Activated CD4-positive, alpha-beta memory T cell treated with anti-CD3 and anti-CD28 coated beads for 36 hours (primary cell): ENCODE data around the gene ELMO1. TPM values are rescaled to one million over a fixed set of nuclear protein-coding genes. Genes with fewer than 3 reads are reported as not detected.

Experiments
- CTCF ChIA-PET: fragments of 350-600 bp; sonication (Branson Sonifier 250); formaldehyde crosslinking; loops from one replicate; lab custom pipeline; 2021; ENCODE audit warnings: antibody characterized with exemption, inconsistent platforms; lab: Charles Lee
- POLR2A ChIA-PET: fragments of 350-600 bp; sonication (Branson Sonifier 250); formaldehyde crosslinking; loops from one replicate; lab custom pipeline; 2021; ENCODE audit warnings: antibody characterized with exemption; lab: Charles Lee
- DNase-seq: peaks from one replicate; pipeline ENCODE4 v3.0.0-alpha.2; 2020
- H3K27ac Mint-ChIP-seq: one replicate; pipeline ENCODE4 v1.8.0; 2021; ENCODE audit warnings: mixed read lengths
- H3K27me3 Mint-ChIP-seq: one replicate; pipeline ENCODE4 v1.8.0; 2021; ENCODE audit warnings: mixed read lengths
- H3K36me3 Mint-ChIP-seq: one replicate; pipeline ENCODE4 v1.8.0; 2021; ENCODE audit warnings: mixed read lengths
- H3K4me1 Mint-ChIP-seq: one replicate; pipeline ENCODE4 v1.8.0; 2021; ENCODE audit warnings: low read depth, mixed read lengths
- H3K4me3 Mint-ChIP-seq: one replicate; pipeline ENCODE4 v1.8.0; 2021; ENCODE audit warnings: mild to moderate bottlenecking, mixed read lengths
- H3K9me3 Mint-ChIP-seq: one replicate; pipeline ENCODE4 v1.8.0; 2021; ENCODE audit warnings: mixed read lengths
- intact Hi-C: fragments of 100-400 bp; cut with micrococcal nuclease; formaldehyde crosslinking; loops from one replicate; pipeline ENCODE4 v1.15.1; 2023
- total RNA-seq, 2 experiments: library from RNA; stranded (reverse); gene quantifications; one replicate each; pipeline ENCODE4 v1.2.3, GENCODE V29; 2021

ELMO1 gene
- total RNA-seq, 2 experiments from 2014 or later: 88.7 to 93.3 TPM

DNA sequence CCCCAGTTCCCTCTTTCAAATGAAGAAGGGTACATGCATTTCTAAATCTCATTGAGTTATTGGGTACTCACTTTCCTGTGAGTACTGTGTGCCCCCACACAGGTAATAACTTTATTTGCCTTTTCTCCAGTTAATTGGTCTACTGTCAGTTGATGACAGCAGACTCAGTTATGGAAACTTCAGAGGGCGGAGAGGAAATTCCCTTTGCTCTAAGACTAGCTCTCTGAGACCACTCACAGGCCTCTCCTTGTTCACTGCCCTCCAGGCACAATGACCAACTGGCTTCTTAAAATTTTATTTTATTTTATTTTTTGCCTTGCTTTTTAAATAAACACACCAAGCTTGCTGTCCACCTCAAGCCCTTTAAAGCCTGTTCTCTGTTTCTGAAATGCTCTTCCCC, 488.6 kb downstream of the ELMO1 start:
- no peak overlapping the region for H3K4me3 Mint-ChIP-seq
- DNase-seq: no peak
- POLR2A ChIA-PET: no interaction called here

DNA sequence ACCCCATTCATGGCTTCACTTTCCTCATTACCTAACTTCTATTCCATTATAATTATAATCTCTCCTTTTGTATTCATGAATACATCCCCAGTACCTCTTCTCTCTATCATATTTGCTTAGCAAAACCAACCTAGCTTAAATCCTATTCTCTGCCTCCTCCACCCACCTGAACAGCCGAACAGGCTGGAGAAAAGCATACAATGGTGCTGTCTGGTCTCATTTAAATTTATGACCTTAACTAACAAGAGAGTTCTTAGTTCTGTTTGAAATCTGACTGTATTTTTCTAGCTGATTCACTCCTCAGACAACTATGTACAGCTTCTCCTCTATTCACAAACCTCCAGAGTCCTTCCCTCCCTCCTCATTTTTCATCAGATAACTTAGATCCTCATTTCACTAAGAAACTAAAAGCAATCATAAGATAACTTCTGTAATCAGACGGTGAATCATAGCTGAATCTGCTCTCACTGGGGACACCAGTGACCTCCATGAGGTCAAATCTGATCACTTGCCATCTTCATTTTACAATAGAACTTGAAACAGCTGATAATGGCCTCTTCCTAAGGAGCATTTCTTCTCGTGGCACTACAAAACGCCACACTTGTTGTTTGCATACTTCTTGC, 490.4 kb downstream of the ELMO1 start:
- H3K4me3 Mint-ChIP-seq: no peak overlapping the region
- ChIA-PET POLR2A (interaction anchor here (0.6 kb wide), 1 partner anchor 148 kb away, joined by 4 read pairs; no protein-coding TSS in a partner anchor), CTCF (interaction anchor here (1.6 kb wide), 1 partner anchor 9 kb away, joined by 7 read pairs; no protein-coding TSS in a partner anchor)
- peaks cover 20% of the 10 kb centered on the region for H3K36me3 Mint-ChIP-seq
- peaks cover 29% of the 10 kb centered on the region for H3K4me1 Mint-ChIP-seq
- peaks cover 2% of the 10 kb centered on the region for H3K9me3 Mint-ChIP-seq
- no peaks in the 10 kb centered on the region for H3K27me3 Mint-ChIP-seq
- H3K27ac Mint-ChIP-seq: no peak overlapping the region
- DNase-seq: no peak
- intact Hi-C loops: no loop called here

More for the DNA sequence above, 488.6 kb downstream of the ELMO1 start:
- CTCF ChIA-PET: interaction anchor here (1.3 to 2.1 kb wide), 3 partner anchors 25 to 289 kb away, joined by 3 to 9 read pairs (median 5); no protein-coding TSS in a partner anchor
- no peak overlapping the region for H3K27ac Mint-ChIP-seq
- peaks cover 13% of the 10 kb centered on the region for H3K36me3 Mint-ChIP-seq
- peaks cover 2% of the 10 kb centered on the region for H3K9me3 Mint-ChIP-seq
- H3K4me1 Mint-ChIP-seq: peaks cover 46% of the 10 kb centered on the region
- intact Hi-C loops: loop anchor here (5.0 to 10.0 kb wide), 2 partner anchors 283 to 485 kb away; no protein-coding TSS in a partner anchor
- no peaks in the 10 kb centered on the region for H3K27me3 Mint-ChIP-seq

DNA sequence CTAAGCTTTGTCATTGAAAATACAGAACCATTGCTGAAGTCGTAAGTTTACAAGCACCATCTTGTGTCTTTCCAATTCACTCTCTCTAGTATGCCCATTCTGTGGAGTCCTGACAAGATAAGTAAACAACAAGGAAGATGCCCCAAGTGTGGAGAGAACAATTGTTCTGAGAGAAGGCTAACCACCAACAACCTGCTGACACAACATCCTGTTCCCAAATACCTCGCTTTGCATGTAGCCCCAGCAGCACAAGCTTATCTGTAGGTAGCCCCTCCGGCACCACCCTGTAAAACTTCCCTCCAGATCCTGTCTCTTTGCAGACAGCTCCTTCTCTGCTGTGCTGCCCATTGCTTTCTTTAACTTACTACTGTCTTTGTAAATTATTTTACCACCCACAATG, 491.0 kb downstream of the ELMO1 start:
- ChIA-PET POLR2A (no interaction called here), CTCF (interaction anchor here (1.4 to 1.6 kb wide), 2 partner anchors 10 to 13 kb away, joined by 3 to 7 read pairs; no protein-coding TSS in a partner anchor)
- Mint-ChIP-seq H3K27ac (no peak overlapping the region), H3K4me1 (peaks cover 27% of the 10 kb centered on the region), H3K27me3 (no peaks in the 10 kb centered on the region), H3K36me3 (peaks cover 20% of the 10 kb centered on the region), H3K4me3 (no peak overlapping the region), H3K9me3 (peaks cover 2% of the 10 kb centered on the region)
- DNase-seq: no peak
- intact Hi-C loops: no loop called here

DNA sequence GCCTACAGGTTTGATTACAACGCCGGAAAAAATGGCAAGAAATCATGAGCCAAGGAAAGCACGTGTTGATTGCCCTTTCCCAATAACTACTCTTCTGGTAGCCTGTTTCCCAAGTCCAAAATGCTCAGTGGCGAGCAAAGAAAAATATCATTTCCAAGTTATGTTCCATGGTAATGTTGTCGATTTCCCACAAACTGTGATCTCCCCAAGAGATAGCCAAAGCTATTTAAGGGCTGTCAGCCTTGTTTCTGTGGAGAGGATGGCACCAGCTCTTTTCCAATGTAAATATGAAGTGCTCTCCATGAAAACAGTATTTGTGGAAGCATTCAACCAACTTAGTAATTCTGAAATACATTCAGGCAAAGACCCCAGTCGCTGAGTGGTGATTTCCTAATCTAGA, 491.9 kb downstream of the ELMO1 start:
- peaks cover 2% of the 10 kb centered on the region for H3K9me3 Mint-ChIP-seq
- no peak for DNase-seq
- H3K4me3 Mint-ChIP-seq: no peak overlapping the region
- peaks cover 19% of the 10 kb centered on the region for H3K4me1 Mint-ChIP-seq
- no peaks in the 10 kb centered on the region for H3K27me3 Mint-ChIP-seq
- no peak overlapping the region for H3K27ac Mint-ChIP-seq
- peaks cover 22% of the 10 kb centered on the region for H3K36me3 Mint-ChIP-seq
- intact Hi-C loops: no loop called here
- POLR2A ChIA-PET: no interaction called here
- CTCF ChIA-PET: interaction anchor here (1.4 kb wide), 1 partner anchor 14 kb away, joined by 3 read pairs; no protein-coding TSS in a partner anchor

DNA sequence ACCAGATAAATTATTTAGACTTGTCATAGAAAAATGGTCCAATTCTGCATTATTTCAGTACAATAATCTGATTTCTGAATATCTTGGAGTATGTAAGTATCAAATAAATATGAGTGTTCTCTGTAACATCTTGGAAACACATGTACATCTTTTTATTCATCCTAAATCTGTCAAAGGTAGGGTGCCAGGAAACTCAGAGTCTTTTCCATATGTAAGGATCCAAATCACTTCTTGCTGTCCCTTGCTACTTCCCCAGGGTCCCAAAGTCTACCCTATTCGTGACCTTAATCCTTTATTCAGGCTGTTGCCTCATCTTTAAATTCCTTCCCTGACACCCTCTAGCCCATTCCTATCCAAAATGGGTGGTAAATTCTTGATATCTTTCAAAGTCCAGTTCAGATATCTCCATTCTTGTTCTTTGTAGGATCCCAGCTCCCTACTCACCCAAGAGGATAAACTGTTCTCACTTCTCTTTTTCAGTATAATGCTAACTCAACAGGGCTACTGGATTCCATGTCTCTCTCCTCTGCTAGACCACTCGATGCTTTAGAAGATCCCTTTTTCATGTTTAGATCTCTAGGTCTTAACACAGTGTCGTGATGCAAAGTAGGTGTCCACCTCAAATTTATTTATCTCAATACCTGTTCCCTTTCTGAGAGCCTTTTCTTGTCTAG, 493.1 kb downstream of the ELMO1 start:
- intact Hi-C loops: no loop called here
- Mint-ChIP-seq H3K4me3 (no peak overlapping the region), H3K4me1 (peaks cover 9% of the 10 kb centered on the region), H3K36me3 (peaks cover 34% of the 10 kb centered on the region), H3K27me3 (no peaks in the 10 kb centered on the region), H3K27ac (no peak overlapping the region), H3K9me3 (peaks cover 12% of the 10 kb centered on the region)
- ChIA-PET CTCF (interaction anchor here (0.9 kb wide), 1 partner anchor 12 kb away, joined by 3 read pairs; no protein-coding TSS in a partner anchor), POLR2A (no interaction called here)
- DNase-seq: no peak

DNA sequence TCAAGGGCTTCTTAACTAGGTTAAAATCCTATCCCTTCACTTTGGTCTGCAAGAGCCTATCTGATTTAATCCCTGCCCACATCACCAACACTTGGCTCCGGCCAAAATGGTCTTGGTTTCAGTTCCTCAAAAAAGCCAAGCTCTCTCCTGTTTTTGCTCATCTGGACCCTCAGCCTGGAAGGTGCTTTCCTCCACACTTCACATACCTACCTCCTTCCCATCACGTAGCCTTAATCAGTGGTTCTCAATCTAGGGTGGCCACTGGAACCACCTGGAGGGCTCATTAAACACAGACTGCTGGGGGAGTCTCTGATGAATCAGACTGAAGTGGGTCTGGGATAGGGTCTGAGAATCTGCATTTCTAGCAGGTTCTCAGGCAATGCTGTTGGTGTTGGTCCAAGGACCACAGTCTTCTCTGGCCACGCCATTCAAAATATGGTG, 497.4 kb downstream of the ELMO1 start:
- no peak for DNase-seq
- no peak overlapping the region for H3K4me3 Mint-ChIP-seq
- H3K4me1 Mint-ChIP-seq: no peaks in the 10 kb centered on the region
- H3K27me3 Mint-ChIP-seq: no peaks in the 10 kb centered on the region
- intact Hi-C loops: no loop called here
- ChIA-PET POLR2A (no interaction called here), CTCF (no interaction called here)
- H3K27ac Mint-ChIP-seq: no peak overlapping the region
- peaks cover 70% of the 10 kb centered on the region for H3K36me3 Mint-ChIP-seq
- peaks cover 42% of the 10 kb centered on the region for H3K9me3 Mint-ChIP-seq

DNA sequence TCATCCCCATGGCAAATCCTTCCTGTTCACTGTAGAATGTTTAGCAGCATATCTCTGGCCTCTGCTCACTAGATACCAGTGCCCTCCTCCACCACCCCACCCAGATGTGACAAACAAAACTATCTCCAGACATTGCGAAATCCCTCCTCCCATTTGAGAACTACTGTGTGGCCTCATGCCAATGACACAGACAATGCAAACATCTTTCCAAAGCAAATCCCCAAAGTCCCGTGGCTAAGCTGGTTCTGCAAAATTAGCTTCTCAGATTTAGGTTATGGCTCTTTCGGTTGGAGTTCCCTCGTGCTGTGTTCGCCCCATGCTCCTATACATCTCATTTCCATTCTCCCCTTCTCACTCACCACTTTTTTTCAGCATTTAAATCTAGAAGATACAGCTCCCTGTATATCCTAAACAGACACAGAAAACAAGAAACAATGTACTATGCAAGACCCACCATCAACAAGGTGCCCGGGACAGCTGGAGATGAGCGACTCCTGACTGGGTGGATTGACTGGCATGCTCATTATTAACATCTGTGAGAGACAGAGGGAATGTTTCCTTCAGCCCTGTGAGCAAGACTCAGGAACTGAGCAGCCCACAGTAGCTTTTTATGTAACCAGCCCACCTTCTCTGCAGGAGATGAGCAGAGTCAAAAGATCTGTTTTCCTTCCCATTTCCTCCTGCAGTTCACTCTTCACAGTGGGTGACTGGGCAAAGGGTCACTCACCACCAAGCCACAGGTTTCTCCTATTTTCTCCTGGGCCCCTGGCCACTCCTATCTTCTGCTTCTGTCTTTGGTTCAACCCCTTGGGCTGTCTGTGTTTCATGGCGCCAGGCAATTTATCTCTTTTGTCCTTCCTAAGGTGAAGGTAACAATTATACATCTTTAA, 498.7 kb downstream of the ELMO1 start:
- no peaks in the 10 kb centered on the region for H3K4me1 Mint-ChIP-seq
- ChIA-PET CTCF (no interaction called here), POLR2A (no interaction called here)
- intact Hi-C loops: no loop called here
- H3K9me3 Mint-ChIP-seq: peaks cover 41% of the 10 kb centered on the region
- H3K27ac Mint-ChIP-seq: no peak overlapping the region
- DNase-seq: no peak
- no peak overlapping the region for H3K4me3 Mint-ChIP-seq
- no peaks in the 10 kb centered on the region for H3K27me3 Mint-ChIP-seq
- peaks cover 75% of the 10 kb centered on the region for H3K36me3 Mint-ChIP-seq

DNA sequence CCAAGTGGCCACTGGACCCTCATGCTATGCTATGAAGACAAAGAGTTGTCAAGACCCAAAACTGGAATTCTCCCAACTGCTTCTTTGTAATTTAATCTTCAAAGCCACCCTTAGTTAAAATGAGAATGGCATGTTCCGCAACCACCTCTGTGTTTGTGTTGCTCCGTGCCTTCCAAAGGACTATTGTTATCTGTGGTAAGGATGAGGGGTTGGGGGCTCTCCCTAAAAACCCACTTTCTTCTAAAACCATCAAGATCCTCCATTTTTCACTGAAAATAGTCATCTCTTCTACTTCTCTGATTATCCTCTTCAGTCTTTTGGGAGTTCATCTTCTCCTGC, 502.3 kb downstream of the ELMO1 start:
- Mint-ChIP-seq H3K36me3 (peaks cover 90% of the 10 kb centered on the region), H3K4me1 (peaks cover 13% of the 10 kb centered on the region), H3K4me3 (no peak overlapping the region), H3K27me3 (no peaks in the 10 kb centered on the region), H3K27ac (no peak overlapping the region), H3K9me3 (peaks cover 74% of the 10 kb centered on the region)
- ChIA-PET POLR2A (no interaction called here), CTCF (no interaction called here)
- intact Hi-C loops: no loop called here
- no peak for DNase-seq

DNA sequence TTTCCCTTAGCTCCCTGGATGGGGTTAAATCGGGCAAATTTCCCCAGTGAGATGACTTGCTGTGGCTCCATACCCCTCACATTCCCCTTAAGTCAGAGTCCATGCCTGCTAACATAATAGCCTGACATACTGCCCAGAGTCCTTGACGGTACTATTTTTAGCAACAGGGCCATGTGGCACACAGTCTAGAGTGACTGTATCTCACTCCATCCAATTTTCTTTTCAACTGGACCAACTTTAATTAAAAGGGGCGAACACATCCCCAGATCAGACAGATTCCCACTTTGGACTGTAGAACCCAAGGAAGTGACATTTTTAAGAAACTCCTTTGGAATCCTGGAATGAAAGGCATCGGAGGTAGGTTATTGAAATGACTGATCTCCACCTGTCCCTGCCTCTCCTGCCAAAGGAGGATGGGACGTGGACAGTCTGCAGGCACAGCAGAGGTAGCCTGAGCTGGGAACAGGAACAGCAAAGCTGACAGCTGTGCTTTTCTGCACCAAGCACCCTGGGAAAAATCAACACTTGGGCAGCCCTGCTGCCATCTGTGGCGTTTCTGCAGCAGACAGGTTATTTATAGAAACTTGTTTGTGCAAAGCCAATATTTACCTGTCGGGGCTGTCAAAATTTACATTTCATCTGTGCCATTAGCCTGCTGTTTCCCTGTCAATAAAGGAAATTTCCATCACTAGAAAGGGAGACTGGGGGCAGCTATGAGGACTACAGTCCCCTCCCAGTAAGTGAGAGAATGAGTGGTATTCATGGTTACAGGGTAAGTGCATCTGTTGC, 502.9 kb downstream of the ELMO1 start:
- intact Hi-C loops: no loop called here
- ChIA-PET POLR2A (no interaction called here), CTCF (no interaction called here)
- Mint-ChIP-seq H3K27me3 (no peaks in the 10 kb centered on the region), H3K4me1 (peaks cover 14% of the 10 kb centered on the region), H3K27ac (no peak overlapping the region), H3K4me3 (no peak overlapping the region), H3K9me3 (peaks cover 73% of the 10 kb centered on the region), H3K36me3 (peaks cover 90% of the 10 kb centered on the region)
- no peak for DNase-seq

DNA sequence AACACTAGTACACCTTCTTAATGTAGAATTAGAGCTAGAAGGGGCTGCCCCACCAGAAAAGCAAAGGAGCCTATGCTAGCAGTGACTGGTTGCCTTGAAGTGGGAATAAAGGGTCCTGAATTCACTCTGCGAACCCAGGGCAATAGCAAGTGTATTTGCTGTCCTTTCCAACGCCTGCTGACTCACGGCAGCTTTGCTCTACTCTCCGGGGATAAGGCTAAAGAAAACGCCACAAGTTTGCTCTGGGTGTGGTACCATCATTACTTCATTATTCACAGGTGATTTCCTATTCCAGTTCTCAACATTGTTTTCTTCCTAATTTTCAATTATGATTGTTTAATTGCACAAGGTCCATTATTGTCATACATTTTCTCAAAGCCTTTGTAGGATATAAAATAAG, 503.8 kb downstream of the ELMO1 start:
- ChIA-PET CTCF (no interaction called here), POLR2A (no interaction called here)
- peaks cover 91% of the 10 kb centered on the region for H3K36me3 Mint-ChIP-seq
- peaks cover 23% of the 10 kb centered on the region for H3K4me1 Mint-ChIP-seq
- H3K9me3 Mint-ChIP-seq: peaks cover 75% of the 10 kb centered on the region
- DNase-seq: no peak
- H3K4me3 Mint-ChIP-seq: no peak overlapping the region
- H3K27ac Mint-ChIP-seq: no peak overlapping the region
- H3K27me3 Mint-ChIP-seq: no peaks in the 10 kb centered on the region
- intact Hi-C loops: no loop called here

DNA sequence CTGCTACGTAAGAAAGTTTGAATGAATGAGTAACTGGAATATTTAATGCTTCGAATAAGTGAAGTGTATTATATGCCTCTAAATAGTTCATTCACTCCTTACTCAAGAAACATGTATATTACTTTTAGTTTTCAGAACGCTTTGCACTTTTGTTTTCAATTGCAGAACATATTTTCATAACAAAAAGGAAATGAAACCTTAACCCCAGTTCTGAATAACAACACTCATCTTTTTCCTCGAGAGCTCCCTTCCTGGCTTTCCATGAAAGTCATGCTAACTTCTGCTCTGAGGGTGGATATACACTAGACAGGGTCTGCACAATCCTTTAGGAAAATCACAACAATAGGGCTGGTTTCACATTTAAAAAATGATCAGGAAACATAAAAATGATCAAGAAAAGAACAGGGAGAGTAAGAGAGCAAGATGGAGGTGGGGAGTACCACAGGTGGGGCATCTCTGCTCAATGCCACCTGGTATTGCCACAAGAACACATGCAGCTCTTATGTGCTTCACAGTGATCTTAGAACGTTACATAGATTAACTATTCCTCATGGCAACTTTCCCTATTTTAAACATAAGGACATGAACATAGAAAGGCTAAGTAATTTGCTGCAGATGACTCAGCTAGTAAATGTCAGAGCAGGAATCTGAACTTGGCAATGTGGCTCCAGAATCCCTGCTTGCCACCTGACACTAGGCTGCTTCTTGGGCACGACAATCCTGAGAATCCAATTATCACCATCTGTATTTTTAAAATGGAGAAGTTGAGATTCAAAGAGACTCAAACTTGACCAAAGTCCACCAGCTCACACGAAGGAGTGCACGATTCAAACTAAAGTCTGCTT, 504.9 kb downstream of the ELMO1 start:
- intact Hi-C loops: no loop called here
- CTCF ChIA-PET: interaction anchor here (0.6 kb wide), 1 partner anchor 149 kb away, joined by 3 read pairs; no protein-coding TSS in a partner anchor
- POLR2A ChIA-PET: no interaction called here

More for the DNA sequence above, 504.9 kb downstream of the ELMO1 start:
- no peak overlapping the region for H3K4me3 Mint-ChIP-seq
- peaks cover 78% of the 10 kb centered on the region for H3K9me3 Mint-ChIP-seq
- no peaks in the 10 kb centered on the region for H3K27me3 Mint-ChIP-seq
- H3K27ac Mint-ChIP-seq: no peak overlapping the region
- peaks cover 28% of the 10 kb centered on the region for H3K4me1 Mint-ChIP-seq
- H3K36me3 Mint-ChIP-seq: peaks cover 90% of the 10 kb centered on the region
- no peak for DNase-seq
